ENCODE data around the gene ADAM15.

Gene ADAM15

DNA sequence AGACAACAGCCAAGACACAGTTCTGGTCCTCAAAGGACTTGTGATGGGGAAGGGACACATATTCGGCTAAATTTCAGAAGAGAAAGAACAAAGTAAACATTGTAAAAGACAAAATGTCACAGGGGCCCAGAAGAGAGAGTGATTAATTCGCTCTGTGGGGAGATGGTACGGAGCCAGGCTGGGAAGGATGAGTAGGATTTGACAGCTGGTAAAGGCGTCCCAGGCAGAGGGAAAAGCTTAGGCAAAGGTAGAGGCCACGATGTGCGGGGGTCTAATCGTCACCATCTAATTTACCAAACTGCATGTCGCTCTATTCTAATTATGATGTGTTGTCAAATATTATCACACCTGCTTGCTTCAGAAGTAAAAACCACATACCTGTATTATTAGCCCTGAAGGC lies 59.3 kb downstream of the ADAM15 start:
- TF ChIP-seq, protein P1, sequence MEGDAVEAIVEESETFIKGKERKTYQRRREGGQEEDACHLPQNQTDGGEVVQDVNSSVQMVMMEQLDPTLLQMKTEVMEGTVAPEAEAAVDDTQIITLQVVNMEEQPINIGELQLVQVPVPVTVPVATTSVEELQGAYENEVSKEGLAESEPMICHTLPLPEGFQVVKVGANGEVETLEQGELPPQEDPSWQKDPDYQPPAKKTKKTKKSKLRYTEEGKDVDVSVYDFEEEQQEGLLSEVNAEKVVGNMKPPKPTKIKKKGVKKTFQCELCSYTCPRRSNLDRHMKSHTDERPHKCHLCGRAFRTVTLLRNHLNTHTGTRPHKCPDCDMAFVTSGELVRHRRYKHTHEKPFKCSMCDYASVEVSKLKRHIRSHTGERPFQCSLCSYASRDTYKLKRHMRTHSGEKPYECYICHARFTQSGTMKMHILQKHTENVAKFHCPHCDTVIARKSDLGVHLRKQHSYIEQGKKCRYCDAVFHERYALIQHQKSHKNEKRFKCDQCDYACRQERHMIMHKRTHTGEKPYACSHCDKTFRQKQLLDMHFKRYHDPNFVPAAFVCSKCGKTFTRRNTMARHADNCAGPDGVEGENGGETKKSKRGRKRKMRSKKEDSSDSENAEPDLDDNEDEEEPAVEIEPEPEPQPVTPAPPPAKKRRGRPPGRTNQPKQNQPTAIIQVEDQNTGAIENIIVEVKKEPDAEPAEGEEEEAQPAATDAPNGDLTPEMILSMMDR (IDR thresholded peaks at IDR 0.05; ENCODE audit: control insufficient read depth, extremely low read depth, insufficient read depth), result no peak
- H3K4me3 ChIP-seq (ENCODE audit: low read depth, low read length), result no peak overlapping the region
- DNase-seq (ENCODE audit: low read depth), result no peak

DNA sequence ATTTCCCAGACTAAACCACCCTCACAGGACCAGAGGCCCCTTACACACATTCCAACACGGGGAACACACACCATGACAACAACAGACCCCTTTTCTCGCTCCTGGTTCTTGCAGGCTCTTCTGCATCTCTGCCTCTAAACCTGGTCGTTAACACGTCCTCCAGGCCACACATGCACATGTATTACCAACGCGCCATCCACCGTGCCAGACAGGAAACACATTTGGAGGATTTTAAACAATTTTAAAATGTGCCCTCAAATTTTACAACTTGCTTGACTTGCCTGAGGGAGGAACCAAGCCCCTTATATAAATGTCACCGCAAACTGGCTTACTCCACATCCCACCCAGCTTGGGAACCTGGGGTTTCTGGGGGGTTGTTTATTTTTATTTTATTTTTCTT lies 59.7 kb downstream of the ADAM15 start:
- DNase-seq (ENCODE audit: low read depth), result no peak
- TF ChIP-seq, protein P1 (IDR thresholded peaks at IDR 0.05; ENCODE audit: control insufficient read depth, extremely low read depth, insufficient read depth), result no peak
- no peak overlapping the region for H3K4me3 ChIP-seq (ENCODE audit: low read depth, low read length)
